WERI-Rb-1 (cell line): ENCODE data around the gene MYH14.
A peak's percentile ranks its signal among the peaks of the same experiment; 100 is the strongest.

ENCODE experiments used
- DNase-seq: peaks from one replicate; pipeline ENCODE4 v3.0.0-alpha.2; 2020
- H3K27ac ChIP-seq: fragments of 250-450 bp; sonication (Bioruptor Pico); 2 replicates; pipeline ENCODE4 v1.5.1; 2020; ENCODE audit warnings: mild to moderate bottlenecking, moderate library complexity
- H3K27me3 ChIP-seq: fragments of 250-450 bp; sonication (Bioruptor Pico); 2 replicates; pipeline ENCODE4 v1.5.1; 2021; ENCODE audit warnings: mild to moderate bottlenecking, low read depth, moderate library complexity; ENCODE audit not compliant: insufficient read depth, severe bottlenecking
- H3K36me3 ChIP-seq: fragments of 250-450 bp; sonication (Bioruptor Pico); 2 replicates; pipeline ENCODE4 v1.5.1; 2020; ENCODE audit warnings: mild to moderate bottlenecking, moderate library complexity
- H3K4me3 ChIP-seq: 2 replicates; pipeline ENCODE4 v1.5.1; 2011; ENCODE audit warnings: low read depth, mild to moderate bottlenecking, control low read depth, low read length
- H3K9me3 ChIP-seq: fragments of 250-450 bp; sonication (Bioruptor Pico); 2 replicates; pipeline ENCODE4 v1.5.1; 2021; ENCODE audit warnings: mild to moderate bottlenecking, moderate library complexity; ENCODE audit not compliant: severe bottlenecking
- TF ChIP-seq, protein P1 (sequence below): IDR thresholded peaks from 2 replicates; pipeline ENCODE4 v1.5.1; 2011; ENCODE audit warnings: low read depth, mild to moderate bottlenecking, control low read depth, inconsistent platforms, low read length

Gene MYH14

DNA sequence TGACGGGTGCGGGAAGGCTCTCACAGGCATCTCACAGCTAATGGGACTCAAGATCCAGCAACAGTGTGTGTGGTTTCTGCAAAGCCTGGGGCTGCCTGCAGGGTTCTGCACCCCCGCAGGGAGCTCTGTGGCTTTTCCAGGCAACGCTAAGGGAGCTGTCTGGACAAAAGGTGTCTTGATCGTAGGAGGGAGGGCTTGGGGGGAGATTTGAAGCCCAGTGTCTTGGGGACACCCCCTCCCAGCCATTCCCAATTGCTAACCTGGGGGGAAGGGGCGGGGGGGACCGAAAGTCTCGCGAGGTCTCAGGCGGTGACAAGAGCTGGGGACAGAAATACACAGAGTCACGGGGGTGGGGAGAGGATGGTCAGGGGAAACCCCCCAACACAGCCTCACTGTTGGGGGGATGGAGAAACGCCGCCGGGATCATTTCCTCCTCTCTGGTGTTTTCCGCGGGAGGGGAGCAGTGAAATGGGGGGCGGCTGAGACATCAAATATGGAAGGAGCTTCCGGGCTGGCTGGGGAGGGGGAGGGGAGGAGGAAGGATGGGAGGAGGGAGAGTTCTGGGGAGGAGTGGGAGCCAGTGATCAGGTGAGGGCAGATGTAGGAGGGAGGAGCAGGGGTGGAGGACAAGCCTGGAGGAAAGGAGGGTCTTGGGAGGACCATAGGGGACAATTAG lies 112.5 kb downstream of the MYH14 start:
- H3K27ac ChIP-seq: 0 out of 2 replicates have a peak overlapping the region, but pooled peaks have one; percentile 36
- H3K36me3 ChIP-seq: no peaks in the 10 kb centered on the region; the same call in 1 of the 2 replicates
- DNase-seq: peak; percentile 65
- TF ChIP-seq, protein P1, sequence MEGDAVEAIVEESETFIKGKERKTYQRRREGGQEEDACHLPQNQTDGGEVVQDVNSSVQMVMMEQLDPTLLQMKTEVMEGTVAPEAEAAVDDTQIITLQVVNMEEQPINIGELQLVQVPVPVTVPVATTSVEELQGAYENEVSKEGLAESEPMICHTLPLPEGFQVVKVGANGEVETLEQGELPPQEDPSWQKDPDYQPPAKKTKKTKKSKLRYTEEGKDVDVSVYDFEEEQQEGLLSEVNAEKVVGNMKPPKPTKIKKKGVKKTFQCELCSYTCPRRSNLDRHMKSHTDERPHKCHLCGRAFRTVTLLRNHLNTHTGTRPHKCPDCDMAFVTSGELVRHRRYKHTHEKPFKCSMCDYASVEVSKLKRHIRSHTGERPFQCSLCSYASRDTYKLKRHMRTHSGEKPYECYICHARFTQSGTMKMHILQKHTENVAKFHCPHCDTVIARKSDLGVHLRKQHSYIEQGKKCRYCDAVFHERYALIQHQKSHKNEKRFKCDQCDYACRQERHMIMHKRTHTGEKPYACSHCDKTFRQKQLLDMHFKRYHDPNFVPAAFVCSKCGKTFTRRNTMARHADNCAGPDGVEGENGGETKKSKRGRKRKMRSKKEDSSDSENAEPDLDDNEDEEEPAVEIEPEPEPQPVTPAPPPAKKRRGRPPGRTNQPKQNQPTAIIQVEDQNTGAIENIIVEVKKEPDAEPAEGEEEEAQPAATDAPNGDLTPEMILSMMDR: no peak
- H3K9me3 ChIP-seq: no peaks in the 10 kb centered on the region
- H3K4me3 ChIP-seq: peak overlapping the region; percentile 59
- peaks cover 30% of the 10 kb centered on the region for H3K27me3 ChIP-seq

DNA sequence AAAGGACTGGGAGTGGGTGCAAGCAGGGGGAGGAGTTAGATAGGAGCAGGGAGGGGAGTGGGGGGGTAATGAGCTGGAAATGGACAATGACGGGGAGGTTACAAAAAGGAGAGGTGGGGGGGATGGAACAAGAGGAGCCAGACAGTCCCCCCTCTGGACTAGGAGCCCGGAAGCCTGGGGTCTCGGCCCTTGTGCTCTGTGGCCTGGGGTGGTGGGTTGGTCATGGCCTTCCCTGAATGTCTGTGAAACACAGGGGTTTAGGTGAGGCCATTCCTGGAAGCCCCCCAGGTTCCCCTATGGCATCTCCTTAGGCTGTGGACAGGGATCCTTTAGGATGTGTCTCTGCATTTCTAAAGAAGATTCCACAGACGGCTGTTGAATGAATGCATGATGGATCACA lies 113.7 kb downstream of the MYH14 start:
- no peak for DNase-seq

DNA sequence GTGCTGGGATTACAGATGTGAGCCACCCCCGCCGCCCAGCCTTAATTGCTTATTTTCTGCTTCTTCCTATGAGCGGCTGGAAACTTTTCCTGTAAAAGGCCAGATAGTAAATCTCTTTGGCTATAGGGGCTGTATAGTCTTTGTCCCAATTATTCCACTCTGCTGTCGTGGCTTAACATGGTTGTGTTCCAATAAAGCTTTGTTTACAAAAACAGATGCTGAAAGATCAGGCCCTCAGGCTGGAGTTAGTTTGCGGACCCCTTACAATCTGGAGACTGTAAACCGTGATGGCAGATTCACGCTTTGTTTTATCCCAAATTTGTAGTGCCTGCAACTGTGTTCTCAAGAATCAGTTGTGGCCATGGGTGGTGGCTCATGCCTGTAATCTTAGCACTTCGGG lies 115.0 kb downstream of the MYH14 start:
- Histone ChIP-seq H3K27me3 (peaks cover 11% of the 10 kb centered on the region), H3K36me3 (peaks cover 7% of the 10 kb centered on the region)

More for the DNA sequence above, 113.7 kb downstream of the MYH14 start:
- Histone ChIP-seq H3K27ac (no peak overlapping the region), H3K27me3 (peaks cover 22% of the 10 kb centered on the region), H3K9me3 (no peaks in the 10 kb centered on the region), H3K36me3 (no peaks in the 10 kb centered on the region; the same call in 1 of the 2 replicates), H3K4me3 (no peak overlapping the region)
- TF ChIP-seq, protein P1: no peak

DNA sequence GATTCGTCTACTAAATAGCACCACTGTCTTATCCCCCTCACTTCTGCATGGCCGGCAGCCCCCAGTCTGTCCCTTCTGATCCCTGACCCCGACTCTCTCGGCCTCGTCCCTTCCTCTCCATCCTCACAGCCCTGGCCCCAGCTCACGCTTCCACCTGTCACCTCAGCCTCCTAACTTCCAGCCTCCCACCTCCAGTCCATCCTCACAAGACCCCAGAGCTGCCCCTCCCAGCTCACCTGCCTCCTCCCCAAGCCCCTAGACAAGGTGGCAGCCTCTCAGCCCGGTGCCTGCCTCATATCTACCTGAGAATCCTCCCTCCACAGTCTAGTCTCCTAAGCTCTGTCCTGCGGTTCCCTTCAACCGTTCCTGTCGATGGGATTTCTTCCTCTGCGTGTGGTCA lies 115.7 kb downstream of the MYH14 start:
- peaks cover 7% of the 10 kb centered on the region for H3K27me3 ChIP-seq
- no peak overlapping the region for H3K4me3 ChIP-seq
- TF ChIP-seq, protein P1: no peak
- no peak for DNase-seq
- no peak overlapping the region for H3K27ac ChIP-seq
- no peaks in the 10 kb centered on the region for H3K9me3 ChIP-seq
- H3K36me3 ChIP-seq: peaks cover 9% of the 10 kb centered on the region

More for the DNA sequence above, 115.0 kb downstream of the MYH14 start:
- H3K27ac ChIP-seq: no peak overlapping the region
- H3K9me3 ChIP-seq: no peaks in the 10 kb centered on the region
- DNase-seq: no peak
- no peak overlapping the region for H3K4me3 ChIP-seq
- TF ChIP-seq, protein P1: no peak

DNA sequence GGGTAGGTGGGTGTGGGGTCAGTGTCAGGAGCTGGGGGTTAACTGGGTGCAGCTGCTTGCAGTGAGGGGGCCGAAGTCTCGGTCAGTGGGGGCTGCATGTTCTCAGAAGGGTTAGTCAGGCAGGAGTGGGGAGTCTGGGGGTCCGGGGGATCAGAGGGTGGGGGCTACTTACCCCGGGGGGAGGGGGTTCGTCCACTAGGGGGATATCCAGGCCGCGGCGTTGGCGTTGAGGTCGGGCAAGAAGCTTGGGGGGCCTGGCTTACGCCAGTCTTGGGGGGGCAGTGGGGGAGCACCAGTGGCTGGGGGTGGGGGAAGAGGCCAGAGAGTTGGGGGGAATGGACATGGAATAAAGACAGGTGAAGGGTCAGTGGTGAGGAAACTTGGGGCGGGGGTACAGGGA lies 116.6 kb downstream of the MYH14 start:
- Histone ChIP-seq H3K4me3 (no peak overlapping the region), H3K36me3 (peaks cover 9% of the 10 kb centered on the region), H3K27me3 (no peaks in the 10 kb centered on the region), H3K9me3 (no peaks in the 10 kb centered on the region), H3K27ac (no peak overlapping the region)
- no peak for DNase-seq
- TF ChIP-seq, protein P1: no peak

DNA sequence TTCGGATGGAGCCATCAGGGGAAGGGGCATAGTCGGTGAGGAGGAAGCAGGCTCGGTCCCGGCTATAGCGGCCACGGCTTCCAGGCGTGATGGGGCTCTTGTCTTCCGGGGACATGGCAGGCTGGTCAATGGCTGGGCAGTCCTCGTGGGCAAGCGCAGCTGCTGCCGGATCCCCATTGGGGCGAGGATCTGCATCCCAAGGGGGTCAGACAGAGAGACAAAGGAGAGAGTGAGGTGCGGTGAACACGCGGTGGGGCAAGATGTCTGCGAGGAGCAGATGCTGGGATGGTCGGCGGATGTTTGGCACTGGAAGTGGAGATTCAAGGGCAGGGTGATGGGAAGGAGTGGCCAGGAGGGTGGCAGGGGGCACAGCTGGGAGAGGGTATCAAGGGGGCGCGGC lies 117.2 kb downstream of the MYH14 start:
- DNase-seq: no peak
- Histone ChIP-seq H3K27me3 (no peaks in the 10 kb centered on the region), H3K4me3 (no peak overlapping the region), H3K27ac (no peak overlapping the region), H3K9me3 (no peaks in the 10 kb centered on the region), H3K36me3 (peaks cover 9% of the 10 kb centered on the region)
- TF ChIP-seq, protein P1: no peak
